WTC11 (cell line): ENCODE data around the gene ACAT2.

Experiments used
- ELF4 ChIP-seq: sonication (generic); formaldehyde crosslinking; IDR thresholded peaks from 2 replicates; pipeline ENCODE4 v1.8.1; 2022; ENCODE audit warnings: low read depth, mild to moderate bottlenecking, moderate library complexity, missing genetic modification reagents
- TCF7 ChIP-seq: sonication (generic); formaldehyde crosslinking; IDR thresholded peaks from 2 replicates; pipeline ENCODE4 v1.8.0; 2022; ENCODE audit warnings: mild to moderate bottlenecking, low read depth, missing genetic modification reagents, moderate library complexity
- TF ChIP-seq, protein P1 (sequence below): fragments of 200-600 bp; IDR thresholded peaks from 2 replicates; pipeline ENCODE4 v1.8.0; 2022; ENCODE audit warnings: antibody characterized with exemption
- TF ChIP-seq, protein P2 (sequence below): sonication (generic); formaldehyde crosslinking; IDR thresholded peaks from 2 replicates; pipeline ENCODE4 v1.8.0; 2022; ENCODE audit warnings: mild to moderate bottlenecking, missing genetic modification reagents
- TF ChIP-seq, protein P3 (sequence below): sonication (generic); formaldehyde crosslinking; IDR thresholded peaks from 2 replicates; pipeline ENCODE4 v1.8.1; 2023; ENCODE audit warnings: mild to moderate bottlenecking, missing genetic modification reagents, borderline replicate concordance
- TF ChIP-seq, protein P4 (sequence below): sonication (generic); formaldehyde crosslinking; IDR thresholded peaks from 2 replicates; pipeline ENCODE4 v1.8.1; 2022; ENCODE audit warnings: missing genetic modification reagents, borderline replicate concordance
- TF ChIP-seq, protein P5 (sequence below): sonication (generic); formaldehyde crosslinking; conservative IDR thresholded peaks from 2 replicates; pipeline ENCODE4 v1.8.1; 2022; ENCODE audit warnings: mild to moderate bottlenecking, missing genetic modification reagents

DNA sequence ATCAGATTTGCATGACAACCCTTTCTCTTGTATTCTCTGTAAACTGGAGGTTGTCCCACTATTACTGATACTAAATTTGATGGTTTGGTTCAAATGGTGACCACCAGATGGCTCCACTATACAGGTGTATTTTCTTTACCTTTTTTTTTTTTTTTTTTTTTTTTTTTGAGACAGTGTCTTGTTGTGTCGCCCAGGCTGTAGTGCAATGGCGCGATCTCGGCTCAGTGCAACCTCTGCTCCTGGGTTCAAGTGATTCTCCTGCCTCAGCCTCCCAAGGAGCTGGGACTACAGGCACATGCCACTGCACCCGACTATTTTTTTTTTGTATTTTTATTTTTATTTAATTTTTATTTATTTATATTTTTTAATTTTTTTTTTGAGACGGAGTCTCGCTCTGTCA is 41.1 kb upstream of the ACAT2 start:
- TF ChIP-seq TCF7 (CRISPR knock-in tag) (no peak), ELF4 (CRISPR knock-in tag) (no peak)
- TF ChIP-seq, protein P1, sequence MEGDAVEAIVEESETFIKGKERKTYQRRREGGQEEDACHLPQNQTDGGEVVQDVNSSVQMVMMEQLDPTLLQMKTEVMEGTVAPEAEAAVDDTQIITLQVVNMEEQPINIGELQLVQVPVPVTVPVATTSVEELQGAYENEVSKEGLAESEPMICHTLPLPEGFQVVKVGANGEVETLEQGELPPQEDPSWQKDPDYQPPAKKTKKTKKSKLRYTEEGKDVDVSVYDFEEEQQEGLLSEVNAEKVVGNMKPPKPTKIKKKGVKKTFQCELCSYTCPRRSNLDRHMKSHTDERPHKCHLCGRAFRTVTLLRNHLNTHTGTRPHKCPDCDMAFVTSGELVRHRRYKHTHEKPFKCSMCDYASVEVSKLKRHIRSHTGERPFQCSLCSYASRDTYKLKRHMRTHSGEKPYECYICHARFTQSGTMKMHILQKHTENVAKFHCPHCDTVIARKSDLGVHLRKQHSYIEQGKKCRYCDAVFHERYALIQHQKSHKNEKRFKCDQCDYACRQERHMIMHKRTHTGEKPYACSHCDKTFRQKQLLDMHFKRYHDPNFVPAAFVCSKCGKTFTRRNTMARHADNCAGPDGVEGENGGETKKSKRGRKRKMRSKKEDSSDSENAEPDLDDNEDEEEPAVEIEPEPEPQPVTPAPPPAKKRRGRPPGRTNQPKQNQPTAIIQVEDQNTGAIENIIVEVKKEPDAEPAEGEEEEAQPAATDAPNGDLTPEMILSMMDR, result no peak
- TF ChIP-seq, protein P2, sequence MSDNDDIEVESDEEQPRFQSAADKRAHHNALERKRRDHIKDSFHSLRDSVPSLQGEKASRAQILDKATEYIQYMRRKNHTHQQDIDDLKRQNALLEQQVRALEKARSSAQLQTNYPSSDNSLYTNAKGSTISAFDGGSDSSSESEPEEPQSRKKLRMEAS (CRISPR knock-in tag), result no peak
- TF ChIP-seq, protein P3, sequence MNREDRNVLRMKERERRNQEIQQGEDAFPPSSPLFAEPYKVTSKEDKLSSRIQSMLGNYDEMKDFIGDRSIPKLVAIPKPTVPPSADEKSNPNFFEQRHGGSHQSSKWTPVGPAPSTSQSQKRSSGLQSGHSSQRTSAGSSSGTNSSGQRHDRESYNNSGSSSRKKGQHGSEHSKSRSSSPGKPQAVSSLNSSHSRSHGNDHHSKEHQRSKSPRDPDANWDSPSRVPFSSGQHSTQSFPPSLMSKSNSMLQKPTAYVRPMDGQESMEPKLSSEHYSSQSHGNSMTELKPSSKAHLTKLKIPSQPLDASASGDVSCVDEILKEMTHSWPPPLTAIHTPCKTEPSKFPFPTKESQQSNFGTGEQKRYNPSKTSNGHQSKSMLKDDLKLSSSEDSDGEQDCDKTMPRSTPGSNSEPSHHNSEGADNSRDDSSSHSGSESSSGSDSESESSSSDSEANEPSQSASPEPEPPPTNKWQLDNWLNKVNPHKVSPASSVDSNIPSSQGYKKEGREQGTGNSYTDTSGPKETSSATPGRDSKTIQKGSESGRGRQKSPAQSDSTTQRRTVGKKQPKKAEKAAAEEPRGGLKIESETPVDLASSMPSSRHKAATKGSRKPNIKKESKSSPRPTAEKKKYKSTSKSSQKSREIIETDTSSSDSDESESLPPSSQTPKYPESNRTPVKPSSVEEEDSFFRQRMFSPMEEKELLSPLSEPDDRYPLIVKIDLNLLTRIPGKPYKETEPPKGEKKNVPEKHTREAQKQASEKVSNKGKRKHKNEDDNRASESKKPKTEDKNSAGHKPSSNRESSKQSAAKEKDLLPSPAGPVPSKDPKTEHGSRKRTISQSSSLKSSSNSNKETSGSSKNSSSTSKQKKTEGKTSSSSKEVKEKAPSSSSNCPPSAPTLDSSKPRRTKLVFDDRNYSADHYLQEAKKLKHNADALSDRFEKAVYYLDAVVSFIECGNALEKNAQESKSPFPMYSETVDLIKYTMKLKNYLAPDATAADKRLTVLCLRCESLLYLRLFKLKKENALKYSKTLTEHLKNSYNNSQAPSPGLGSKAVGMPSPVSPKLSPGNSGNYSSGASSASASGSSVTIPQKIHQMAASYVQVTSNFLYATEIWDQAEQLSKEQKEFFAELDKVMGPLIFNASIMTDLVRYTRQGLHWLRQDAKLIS (CRISPR knock-in tag), result no peak
- TF ChIP-seq, protein P4, sequence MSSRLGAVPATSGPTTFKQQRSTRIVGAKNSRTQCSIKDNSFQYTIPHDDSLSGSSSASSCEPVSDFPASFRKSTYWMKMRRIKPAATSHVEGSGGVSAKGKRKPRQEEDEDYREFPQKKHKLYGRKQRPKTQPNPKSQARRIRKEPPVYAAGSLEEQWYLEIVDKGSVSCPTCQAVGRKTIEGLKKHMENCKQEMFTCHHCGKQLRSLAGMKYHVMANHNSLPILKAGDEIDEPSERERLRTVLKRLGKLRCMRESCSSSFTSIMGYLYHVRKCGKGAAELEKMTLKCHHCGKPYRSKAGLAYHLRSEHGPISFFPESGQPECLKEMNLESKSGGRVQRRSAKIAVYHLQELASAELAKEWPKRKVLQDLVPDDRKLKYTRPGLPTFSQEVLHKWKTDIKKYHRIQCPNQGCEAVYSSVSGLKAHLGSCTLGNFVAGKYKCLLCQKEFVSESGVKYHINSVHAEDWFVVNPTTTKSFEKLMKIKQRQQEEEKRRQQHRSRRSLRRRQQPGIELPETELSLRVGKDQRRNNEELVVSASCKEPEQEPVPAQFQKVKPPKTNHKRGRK, result no peak
- TF ChIP-seq, protein P5, sequence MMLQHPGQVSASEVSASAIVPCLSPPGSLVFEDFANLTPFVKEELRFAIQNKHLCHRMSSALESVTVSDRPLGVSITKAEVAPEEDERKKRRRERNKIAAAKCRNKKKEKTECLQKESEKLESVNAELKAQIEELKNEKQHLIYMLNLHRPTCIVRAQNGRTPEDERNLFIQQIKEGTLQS (CRISPR knock-in tag), result no peak
